ENCODE results near the gene RSAD1. TPM values are rescaled to one million over a fixed set of nuclear protein-coding genes. Genes with fewer than 3 reads are reported as not detected.

Gene RSAD1
- polyA plus RNA-seq, 3 donors: 46.9 to 62.7 (median 48.7) TPM

DNA sequence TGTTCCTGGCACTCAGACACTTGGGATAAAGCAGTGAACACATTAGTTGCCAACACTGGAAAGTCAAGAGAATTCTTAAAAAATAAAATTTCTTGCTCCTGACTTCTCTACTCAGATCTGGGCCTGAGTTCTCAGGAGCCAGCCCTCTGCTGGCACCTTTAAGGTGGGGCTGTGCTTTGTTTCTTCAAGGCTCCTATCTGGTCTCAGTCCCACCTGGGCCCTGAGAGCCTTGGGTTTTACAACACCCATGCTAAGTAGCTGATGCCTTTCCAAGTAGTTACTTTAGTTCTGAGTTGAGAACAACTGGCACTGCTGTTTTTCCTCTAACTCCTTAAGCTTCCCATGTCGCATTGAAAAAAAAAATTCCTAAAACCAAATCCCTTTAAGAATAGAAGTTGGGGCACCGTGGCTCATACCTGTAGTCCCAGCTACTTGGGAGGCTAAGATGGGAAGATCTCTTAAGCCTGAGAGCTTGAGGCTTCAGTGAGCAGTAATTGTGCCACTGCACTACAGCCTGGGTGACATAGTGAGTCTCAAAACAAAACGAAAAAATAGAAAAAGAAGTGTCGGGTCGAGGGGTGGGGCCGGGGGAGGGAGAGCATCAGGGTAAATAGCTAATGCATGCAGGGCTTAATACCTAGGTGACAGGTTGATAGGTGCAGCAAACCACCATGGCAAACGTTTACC is 26.6 kb upstream of the RSAD1 start:
- DNase-seq (ENCODE audit: extremely low read depth in 1 of 11, low read depth in 9 of 11, low spot score in 4 of 11): no peak

DNA sequence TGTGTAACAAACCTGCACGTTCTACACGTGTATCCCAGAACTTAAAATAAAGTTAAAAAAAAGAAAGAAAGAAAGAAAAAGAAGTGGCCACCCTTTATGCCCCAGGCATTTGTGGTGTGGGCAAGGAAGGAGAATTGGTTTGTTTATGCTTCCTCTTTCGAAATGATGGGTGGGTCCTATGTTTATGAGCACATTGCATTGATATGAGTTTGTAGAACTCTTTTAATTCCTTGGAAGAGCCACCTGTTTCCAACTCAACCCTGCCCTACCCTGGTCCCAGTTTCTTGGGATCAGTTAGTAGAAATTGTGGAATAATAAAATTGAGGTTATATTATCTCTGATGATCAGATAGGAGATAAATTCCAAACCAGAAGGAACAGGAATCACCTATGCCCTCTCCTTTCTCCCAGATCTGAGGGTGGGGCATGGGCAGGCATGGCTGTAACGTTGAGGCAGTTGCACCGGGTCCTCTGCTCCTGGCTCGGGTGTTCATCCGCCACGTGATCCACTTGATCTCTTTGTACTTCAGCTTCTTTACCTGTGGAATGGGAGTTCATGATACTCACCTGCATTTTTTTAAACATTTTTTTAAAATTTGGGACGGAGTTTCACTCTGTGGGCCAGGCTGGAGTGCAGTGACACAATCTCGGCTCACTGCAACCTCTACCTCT is 25.9 kb upstream of the RSAD1 start:
- no peak for DNase-seq (ENCODE audit: extremely low read depth in 1 of 11, low read depth in 9 of 11, low spot score in 4 of 11)

GRCh38 chr17:50453901-50454300 is 24.8 kb upstream of the RSAD1 start:
- no peak for DNase-seq (ENCODE audit: extremely low read depth in 1 of 11, low read depth in 9 of 11, low spot score in 4 of 11)

DNA sequence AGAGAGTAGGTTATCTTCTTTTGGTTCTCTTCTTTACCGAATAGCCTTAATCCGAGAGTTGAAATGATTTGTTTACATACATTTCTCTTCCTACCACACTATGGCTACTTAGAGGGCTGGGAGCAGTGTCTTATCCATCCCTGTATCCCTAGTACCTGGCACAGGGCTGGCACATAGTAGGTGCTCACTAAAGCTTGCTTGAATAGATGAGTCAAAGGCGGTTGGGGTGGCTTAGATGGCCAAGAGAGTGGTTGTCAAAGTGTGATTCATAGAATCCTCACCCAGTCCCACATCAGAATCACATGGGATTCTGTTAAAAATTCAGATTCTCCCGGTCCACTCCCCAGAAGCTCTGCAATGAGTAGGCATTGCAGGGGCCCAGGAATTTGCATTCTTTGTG is 21.0 kb upstream of the RSAD1 start:
- DNase-seq (ENCODE audit: extremely low read depth in 1 of 11, low read depth in 9 of 11, low spot score in 4 of 11): no peak

DNA sequence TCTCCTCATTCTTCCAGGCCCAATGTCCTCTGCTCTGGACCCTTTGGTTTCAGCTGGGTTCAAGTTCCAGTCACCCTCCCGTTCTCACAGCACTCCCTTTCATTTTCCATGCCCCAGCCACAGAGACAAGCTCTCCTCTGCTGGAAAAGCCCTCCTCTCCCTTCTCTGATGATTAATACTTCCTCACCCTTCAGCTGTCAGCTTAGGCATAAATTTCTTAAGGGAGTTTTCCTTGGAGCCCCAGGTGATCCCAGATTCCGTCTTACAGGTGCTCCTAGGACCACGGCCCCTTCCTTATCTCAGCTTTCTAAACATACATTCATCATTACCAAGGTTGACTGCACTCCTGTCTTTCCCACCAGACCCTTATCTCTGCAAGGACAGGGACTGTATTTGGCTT is 20.4 kb upstream of the RSAD1 start:
- DNase-seq (ENCODE audit: extremely low read depth in 1 of 11, low read depth in 9 of 11, low spot score in 4 of 11): no peak

DNA sequence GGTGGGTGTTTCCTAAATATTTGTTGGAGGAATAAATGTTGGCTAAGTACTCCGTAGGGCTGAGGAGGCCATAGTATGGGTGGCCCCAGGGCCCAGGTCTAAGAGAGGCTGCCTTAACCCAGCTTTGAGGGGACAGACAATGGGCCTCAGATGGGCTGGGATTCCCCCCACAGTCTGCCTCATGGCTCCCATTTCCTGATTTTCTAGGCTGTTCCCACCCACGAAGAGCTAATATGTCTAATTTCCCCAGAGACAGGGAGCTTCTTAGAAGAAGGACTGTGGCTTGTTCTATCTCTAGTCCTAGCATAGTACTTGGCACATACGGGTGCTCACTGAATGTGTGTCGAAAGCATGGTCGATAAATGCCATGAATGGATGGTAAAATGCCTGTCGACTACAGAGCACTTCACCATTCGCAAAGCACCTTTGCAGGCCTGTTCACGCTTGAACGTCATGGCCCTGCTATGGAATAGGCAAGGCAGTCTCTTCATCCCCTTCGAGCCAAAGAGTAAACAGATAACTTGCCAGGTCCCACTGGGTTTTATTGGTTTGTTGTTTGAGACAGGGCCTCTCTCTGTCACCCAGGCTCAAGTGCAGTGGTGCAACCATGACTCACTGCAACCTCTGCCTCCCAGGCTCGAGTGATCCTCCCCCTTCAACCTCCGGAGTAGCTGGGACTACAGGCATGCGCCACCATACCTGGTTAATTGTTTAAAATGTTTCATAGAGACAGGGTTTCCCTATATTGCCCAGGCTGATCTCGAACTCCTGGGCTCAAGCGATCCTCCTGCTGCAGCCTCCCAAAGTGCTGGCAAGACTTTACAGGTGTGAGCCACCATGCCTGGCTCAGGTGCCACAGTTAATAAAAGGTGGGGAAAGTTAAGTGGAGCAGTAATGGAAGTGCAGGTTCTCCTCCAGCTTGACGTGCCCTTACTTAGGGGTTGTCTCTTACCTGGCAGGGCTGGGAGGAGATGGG is 19.7 kb upstream of the RSAD1 start:
- no peak for DNase-seq (ENCODE audit: extremely low read depth in 1 of 11, low read depth in 9 of 11, low spot score in 4 of 11)

GRCh38 chr17:50459756-50460155 is 18.9 kb upstream of the RSAD1 start:
- no peak for DNase-seq (ENCODE audit: extremely low read depth in 1 of 11, low read depth in 9 of 11, low spot score in 4 of 11)

DNA sequence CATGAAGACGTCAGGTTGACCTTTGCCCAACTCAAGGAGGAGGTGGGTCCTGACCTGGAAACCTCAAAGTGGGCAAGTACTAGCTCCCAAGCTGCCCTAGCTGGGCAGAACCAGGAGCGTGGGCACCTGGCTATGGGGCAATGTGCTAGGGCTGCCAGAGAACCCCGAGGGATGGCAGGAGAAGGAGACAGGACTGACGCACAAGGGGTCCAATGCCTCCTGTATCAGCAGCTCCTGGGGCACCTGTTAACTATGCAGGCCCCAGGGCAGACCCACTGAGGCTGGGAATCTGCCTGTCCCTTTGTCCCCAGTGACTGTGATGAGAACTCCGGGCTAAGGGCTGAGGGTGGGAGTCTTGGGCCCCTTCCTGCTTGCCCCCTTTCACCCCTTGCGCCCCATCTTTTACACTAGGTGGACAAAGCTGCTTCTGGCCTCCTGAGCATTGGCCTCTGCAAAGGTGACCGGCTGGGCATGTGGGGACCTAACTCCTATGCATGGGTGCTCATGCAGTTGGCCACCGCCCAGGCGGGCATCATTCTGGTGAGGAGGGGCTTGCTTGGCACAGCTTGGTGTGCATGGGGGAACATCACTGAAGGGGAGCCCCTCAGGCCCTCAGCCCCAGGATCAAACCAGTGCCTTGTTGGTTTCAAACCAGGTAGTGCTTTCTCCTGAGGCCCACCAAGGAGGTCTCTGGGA is 17.7 kb upstream of the RSAD1 start:
- no peak for DNase-seq (ENCODE audit: extremely low read depth in 1 of 11, low read depth in 9 of 11, low spot score in 4 of 11)

- no peak for DNase-seq (ENCODE audit: extremely low read depth in 1 of 11, low read depth in 9 of 11, low spot score in 4 of 11)
Observed at GRCh38 chr17:50461550-50462132, 17.0 kb upstream of the RSAD1 start.

- DNase-seq (ENCODE audit: extremely low read depth in 1 of 11, low read depth in 9 of 11, low spot score in 4 of 11): no peak
Observed at GRCh38 chr17:50462446-50462845, 16.2 kb upstream of the RSAD1 start.

DNA sequence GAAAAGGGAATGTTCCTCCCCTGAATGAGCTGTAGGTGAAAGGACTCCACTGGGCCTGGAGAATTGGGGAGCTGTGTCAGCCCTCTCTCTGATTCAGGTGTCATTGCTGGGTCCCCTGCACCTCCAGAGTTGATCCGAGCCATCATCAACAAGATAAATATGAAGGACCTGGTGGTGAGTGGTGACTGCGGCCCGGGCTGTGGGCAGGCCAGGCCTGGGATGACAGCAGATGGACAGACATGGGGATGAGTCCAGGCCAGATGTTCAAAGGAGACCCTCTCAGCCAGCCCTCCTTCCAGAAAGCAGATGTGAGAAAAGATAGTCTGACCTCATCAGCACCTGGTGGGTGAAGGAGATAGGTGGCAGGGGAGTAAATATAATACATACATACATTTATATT is 14.5 kb upstream of the RSAD1 start:
- no peak for DNase-seq (ENCODE audit: extremely low read depth in 1 of 11, low read depth in 9 of 11, low spot score in 4 of 11)

GRCh38 chr17:50464736-50465135 is 13.9 kb upstream of the RSAD1 start:
- no peak for DNase-seq (ENCODE audit: extremely low read depth in 1 of 11, low read depth in 9 of 11, low spot score in 4 of 11)

GRCh38 chr17:50465171-50465570 is 13.5 kb upstream of the RSAD1 start:
- no peak for DNase-seq (ENCODE audit: extremely low read depth in 1 of 11, low read depth in 9 of 11, low spot score in 4 of 11)

DNA sequence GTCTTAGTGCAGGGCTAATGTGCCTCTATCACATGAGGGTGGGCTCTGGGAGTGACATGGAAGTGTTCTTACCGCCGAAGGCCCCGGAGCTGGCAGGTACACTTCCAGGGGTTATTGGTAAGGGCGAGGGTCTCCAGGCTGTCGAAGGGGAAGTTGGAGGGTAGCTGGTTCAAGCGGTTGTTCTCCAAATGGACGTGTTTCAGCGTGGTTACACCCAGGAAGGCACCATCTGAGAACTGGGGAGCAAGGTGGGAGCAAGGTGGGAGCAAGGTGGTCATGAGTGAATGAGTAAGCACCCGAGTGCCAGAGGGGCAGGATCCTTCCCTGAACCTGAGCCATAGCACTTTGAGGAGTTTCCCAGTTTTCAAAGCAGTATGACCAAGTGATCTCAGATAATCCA is 13.0 kb upstream of the RSAD1 start:
- no peak for DNase-seq (ENCODE audit: extremely low read depth in 1 of 11, low read depth in 9 of 11, low spot score in 4 of 11)

DNA sequence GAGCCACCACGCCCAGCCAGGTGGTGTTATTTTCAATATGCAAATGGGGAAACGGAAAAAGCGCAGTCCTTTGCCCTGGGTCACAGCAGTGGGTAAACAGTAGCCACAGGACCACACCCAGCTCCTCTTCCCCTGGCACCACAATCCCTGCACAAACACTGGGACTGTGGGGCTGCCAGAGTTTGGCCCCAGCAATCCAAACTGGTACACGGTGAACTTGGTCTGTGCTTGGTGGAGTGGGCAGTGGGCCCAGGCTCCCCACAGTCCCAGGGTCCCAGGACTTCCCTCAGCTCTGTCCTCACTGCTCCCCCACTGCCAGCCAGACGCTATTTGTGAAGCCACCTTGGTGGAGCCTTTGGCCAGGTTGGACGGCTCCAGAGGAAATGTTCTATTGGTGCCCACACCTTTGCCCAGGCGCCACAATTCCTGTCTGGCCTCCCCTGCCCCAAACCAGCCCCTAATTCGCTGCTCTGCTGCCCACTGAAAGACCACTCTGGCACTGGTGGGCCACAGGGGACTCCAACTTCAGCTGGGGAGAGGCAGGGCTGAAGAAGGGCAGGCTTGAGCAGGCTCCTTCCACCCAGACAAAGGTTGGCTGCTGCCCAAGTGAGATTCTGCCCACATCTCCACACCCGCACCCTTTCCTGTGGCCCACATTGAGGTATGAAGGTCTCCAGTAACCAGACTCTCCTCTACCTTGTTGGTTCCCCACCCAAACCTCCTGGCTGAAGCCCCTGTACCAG is 12.1 kb upstream of the RSAD1 start:
- no peak for DNase-seq (ENCODE audit: extremely low read depth in 1 of 11, low read depth in 9 of 11, low spot score in 4 of 11)

GRCh38 chr17:50467114-50467854 is 11.4 kb upstream of the RSAD1 start:
- DNase-seq (ENCODE audit: extremely low read depth in 1 of 11, low read depth in 9 of 11, low spot score in 4 of 11): no peak

DNA sequence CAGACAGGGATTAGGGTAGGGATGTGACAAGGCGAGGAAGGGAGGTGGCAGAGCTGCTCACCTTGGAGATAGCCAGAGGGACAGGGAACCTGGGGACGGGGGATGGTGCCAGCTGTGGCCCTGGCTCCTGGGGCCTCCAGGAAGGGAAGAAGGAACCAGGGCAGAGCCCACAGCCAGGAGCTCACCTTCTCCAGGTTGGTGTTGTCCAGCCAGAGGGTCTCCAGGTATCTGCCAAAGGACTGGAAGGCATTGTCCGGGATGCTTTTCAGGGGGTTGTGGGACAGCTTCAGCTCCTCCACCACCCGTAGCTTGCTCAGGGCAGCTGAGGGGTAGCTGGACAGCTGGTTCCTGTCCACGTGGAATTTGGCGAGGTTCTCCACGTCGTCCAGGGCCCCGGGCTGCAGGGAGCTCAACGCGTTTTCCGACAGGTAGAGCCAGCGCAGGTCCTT is 10.8 kb upstream of the RSAD1 start:
- DNase-seq (ENCODE audit: extremely low read depth in 1 of 11, low read depth in 9 of 11, low spot score in 4 of 11): no peak

All from renal cortex interstitium (tissue), 11 donors.